HG03457 (cell line): ENCODE data around the gene KRT13.

Source experiments
- ATAC-seq: cut with Tn5 transposase; IDR thresholded peaks from one replicate; pipeline ENCODE4 v1.9.1; 2021; ENCODE audit warnings: moderate number of reproducible peaks; ENCODE audit not compliant: unreplicated experiment

Gene KRT13

DNA sequence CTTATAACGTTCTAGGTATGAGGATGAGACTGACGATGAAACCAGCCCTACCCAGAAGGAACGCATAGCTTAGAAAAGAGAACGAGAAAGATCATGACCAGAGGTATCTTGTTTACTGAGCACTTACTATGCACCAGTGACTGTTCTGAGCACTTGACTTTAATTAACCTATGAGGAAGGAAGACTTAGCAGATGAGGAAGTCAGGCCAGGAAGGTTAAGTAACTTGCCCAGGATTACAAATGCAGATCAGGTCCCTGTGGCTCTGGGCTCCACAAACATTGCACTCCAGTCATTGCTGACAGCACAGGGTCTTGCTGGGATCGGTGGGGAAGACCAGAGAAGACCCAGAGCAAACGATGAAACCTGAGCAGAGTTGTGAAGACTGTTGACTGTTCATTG is 7.1 kb downstream of the KRT13 start:
- no peak for ATAC-seq

DNA sequence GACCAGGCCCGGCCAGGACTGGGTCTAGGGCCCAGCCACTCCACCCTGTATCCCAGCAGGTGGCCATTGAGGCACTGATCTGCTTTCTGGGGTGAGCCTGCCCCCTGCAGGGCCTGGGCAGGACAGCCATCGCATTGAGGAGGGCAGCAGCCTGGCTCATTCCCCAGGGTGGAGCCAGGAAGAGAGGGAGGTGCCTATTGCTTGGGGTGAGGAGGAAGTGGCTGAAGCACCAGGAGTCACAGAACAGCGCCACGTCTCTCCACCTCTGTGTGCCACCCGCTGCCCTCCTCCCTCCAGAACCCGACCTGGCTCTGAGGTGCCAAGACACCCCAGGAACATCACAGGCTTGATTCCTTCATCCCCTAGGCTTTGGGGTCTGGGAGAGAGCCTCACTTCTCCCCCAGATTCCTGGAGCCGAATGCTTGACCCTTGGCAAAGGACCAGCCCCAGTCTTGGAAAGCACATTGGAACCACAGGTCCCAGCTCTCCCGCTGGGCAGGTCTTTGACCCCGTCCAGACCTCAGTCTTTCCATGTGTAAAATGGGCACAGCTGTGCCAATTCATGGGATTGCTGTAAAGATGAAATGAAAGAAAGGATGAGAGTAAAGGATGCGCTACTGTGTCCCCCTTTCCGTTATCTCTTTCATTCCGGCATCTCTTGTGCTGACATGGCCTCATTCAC is 8.5 kb downstream of the KRT13 start:
- ATAC-seq: no peak

- ATAC-seq: no peak
Observed at GRCh38 chr17:41494524-41494923, 10.9 kb downstream of the KRT13 start.

- no peak for ATAC-seq
Observed at GRCh38 chr17:41492771-41493170, 12.6 kb downstream of the KRT13 start.

GRCh38 chr17:41492351-41492750 is 13.1 kb downstream of the KRT13 start:
- no peak for ATAC-seq

GRCh38 chr17:41491476-41491875 is 13.9 kb downstream of the KRT13 start:
- no peak for ATAC-seq

DNA sequence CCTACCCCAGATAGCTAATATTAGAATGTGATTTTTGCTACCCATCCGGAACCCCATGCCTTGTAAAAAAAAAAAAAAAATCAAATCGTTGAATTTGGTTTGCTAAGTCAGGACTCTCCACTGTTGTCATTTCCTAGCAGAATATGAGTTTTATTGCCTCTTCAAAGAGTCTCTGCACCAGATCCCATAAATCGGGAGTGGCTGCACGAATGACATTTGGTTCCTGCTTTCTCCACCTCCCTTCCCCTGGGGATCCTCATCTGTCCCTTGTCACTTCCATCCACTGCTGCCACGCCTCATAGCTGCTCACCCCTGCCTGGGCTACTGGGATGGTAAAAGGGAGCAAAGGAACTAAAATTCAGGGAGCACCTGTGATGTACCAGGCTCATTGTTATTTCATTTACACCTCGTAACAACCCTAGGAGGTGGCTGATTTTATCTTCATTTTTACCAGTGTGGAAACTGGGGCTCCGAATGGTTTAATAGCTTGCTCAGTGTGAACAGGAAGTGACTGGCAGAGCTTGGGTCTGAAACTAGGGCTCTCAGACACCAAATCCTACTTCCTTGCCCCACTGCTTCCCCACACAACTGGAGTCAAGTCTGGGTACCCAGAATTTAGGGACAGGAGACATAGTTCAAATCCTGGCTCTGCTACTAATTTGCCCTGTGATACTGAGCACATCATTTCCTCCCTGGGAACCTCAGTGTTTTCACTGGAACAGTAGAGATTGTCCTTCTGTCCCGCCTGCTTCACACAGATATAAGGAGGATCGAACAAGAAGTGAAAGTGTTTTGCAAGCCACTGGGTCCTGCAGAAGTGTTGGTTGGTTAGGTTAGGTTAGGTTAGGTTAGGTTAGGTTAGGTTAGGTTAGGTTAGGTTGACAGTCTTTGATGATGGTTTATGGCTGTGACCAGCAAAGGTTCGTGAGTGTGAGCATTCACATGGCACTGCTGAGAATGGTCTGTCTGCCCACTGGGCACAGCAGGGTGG is 15.1 kb downstream of the KRT13 start:
- no peak for ATAC-seq

DNA sequence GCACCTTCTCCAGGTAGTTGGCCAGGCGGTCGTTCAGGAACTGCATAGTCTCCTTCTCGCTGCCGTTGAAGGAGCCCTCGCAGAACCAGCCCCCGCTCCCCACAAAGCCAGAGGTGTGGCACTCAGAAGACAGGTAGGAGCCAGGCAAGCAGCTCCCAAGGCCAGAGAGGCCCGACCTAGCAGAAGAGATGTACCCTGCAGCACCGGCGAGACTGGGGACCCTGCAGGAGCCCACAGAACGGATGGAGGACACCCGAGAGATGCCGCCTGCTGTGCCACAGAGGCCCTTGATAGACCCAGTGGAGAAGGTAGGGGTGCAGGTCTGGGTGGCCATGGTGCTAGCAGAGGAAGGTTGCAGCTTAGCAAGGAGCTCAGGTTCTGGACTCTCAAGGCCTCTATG is 15.9 kb downstream of the KRT13 start, which contains the start of gene KRT36:
TSS of gene KRT36 (minus strand) at position 380 of the 400 bp plus-strand sequence. CDS start at position 334, 46 bp downstream.
- no peak for ATAC-seq

GRCh38 chr17:41486809-41487530 is 18.4 kb downstream of the KRT13 start:
- no peak for ATAC-seq

DNA sequence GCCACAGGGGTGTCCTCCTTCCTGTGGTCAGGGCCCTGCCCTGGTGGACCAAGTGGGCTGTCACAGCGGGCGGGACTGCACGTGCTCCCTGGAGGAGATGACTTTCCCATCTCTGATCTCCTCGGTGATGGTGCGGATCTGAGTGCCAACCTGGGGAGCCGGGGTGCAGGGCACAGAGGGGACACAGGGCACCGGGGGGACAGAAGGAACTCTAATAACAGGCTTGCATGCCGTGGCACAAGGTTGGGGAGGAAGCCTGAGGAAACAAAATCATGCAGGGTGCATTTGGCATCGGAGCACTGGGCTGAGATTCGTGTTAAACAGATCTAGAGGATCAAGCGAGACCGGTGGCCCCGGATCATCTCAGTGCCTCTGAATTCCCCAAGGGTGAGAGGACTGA is 19.1 kb downstream of the KRT13 start:
- no peak for ATAC-seq

DNA sequence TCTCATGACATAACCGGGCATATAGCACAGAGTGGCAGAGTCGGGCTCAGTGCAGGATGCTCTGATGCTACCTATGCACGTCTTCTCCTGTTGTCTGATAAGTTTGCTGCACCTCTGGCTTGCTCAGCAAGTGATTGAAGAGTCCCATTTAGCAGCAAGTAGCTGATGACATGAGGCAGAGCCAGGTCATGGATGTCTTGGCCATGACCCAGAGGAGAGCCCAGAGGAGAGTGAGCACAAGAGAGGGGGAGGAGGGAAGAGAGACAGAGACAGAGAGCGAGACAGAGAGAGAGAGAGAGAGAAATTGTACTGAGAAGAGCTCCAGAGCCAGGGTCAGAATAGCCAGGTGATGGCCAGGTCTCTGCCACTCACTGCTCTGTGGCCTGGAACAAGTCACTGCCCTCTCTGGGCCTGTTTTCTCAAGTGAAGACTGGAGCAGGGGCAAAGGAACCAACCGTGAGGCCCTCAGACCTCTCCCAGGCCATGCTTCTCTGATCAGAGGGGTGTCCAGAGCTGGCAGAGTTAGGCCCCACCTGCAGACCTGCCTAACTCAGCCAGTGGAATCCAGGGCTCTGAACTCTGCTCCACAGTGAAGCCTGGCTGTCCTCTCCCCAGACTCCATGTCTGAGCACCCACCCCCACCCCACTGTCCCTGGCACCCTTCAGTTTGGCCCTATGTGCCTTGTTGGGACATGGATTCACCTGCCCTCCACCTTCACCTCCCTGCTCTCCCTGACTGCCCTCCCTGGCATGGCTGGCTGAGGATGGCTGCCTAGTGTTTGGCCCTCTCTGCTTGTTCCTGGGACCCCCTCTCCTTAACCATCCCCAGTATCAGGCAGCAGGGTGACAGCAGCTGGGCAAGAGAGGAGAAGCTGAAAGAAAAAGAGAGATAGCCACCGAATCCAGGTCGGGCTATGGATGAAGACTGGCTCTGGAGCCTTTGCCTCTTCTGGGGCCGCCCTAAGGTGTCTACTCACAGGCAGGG is 20.2 kb downstream of the KRT13 start:
- ATAC-seq: no peak

DNA sequence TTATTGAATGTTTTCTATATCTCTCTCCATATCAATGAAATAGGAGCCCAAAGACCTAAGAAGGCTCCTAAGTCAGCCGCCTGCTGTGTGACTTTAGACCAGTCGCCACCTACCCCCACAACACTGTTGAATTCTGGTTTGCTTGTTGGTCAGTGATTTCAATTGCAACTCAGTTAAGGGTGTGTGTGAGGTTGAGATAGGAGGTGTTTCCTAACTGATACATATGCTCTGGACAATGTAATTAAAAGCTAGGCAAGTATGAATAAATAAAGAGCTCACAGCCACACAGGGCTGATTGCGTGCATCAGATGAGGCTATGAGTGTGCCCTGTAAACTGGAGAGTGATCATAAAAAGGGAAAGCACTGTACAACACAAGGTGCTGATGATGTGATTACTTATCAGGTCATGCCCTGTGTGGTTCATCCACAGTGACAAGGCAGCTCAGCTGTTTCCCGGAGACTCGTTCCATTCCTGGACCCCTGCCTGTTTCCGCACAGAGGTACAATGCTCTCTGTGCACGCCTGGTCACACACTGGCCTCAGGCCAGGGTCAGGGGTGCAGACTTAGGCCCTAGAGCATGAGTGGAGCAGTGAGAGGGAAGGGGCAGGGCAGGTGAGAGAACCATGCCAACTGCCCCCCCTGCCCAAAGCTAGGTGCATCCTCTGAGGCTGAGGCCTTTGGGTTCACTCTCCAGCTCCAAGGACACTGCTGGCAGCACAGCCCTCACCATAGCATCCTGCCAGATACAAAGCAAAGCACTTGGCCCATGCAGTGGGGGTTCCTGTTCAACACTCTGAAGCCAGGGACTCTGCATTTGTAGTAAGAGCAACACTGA is 21.2 kb downstream of the KRT13 start:
- ATAC-seq: no peak

DNA sequence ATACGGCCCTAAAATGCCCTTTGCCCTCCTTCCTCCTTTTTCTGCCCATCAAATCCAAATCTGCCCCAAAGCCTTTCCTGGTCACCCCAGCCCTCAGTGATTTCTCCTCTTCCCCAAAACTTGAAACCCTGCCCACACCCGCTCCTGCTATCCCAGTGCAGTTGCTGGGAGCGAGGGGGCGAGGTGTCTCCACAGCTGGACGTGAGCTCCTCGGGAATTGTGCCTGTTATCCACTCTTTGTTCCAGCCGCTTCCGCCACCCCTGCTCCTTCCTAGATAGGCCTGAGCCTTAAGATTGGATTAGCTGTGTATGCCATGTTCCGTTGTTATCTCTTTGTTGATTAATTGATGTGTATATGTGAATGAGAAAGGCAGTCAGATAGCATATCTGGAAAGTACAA is 21.9 kb downstream of the KRT13 start:
- no peak for ATAC-seq

GRCh38 chr17:41481036-41481435 is 24.4 kb downstream of the KRT13 start, which contains the start of gene KRT35:
Gene KRT35 (minus strand): TSS chr17:41481151. CDS start chr17:41481097, 54 bp downstream.
- ATAC-seq: no peak

DNA sequence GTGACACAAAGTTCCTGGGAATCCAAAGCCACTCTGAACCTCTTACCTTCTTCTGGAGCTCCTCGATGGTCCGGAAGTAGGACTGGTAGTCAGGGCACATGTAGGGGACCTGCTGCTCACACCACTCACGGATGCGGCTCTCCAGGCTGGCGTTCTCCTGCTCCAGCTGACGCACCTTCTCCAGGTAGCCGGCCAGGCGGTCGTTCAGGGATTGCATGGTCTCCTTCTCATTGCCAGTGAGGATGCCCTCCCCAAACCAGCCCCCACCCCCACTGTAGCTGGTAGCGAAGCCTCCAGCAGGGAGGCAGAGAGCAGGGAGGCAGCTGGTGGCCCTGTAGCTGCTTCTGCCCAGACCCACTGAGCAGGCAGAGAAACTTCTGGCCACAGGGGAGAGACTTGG is 24.8 kb downstream of the KRT13 start:
- ATAC-seq: no peak

- no peak for ATAC-seq
Observed at GRCh38 chr17:41480136-41480535, 25.3 kb downstream of the KRT13 start.

DNA sequence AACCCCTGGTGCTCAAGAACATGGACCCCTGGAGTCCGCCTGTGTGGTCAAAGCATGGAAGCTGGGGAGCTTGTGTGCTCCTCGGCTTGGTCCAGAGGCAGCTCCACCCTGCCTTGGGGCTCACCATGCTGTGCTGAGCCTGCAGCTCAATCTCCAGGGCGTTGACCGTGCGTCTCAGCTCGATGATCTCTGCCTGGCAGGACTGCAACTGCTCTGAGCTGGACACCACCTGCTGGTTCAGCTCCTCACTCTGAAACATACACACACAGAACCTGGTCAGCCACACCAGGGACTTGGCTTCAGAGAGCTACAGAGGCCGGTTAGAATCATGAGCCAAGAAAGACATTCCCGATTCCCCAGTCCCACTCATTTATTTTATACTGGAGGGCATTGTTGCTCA is 27.2 kb downstream of the KRT13 start:
- no peak for ATAC-seq

- ATAC-seq: no peak
Observed at GRCh38 chr17:41476866-41477815, 28.3 kb downstream of the KRT13 start.
